ENCODE measurements around the gene NDUFA8. TPM values are rescaled to one million over a fixed set of nuclear protein-coding genes. Genes with fewer than 3 reads are reported as not detected.
A peak's percentile ranks its signal among the peaks of the same experiment; 100 is the strongest.

NDUFA8 gene
- total and polyA plus RNA-seq, 10 of the 15 experiments (the other 5 are each of a cell fraction or from before 2014, with no cell fraction given): 44.9 to 159 (median 90.8) TPM

- ChIA-PET CTCF (interaction anchor here (0.6 to 11.7 kb wide), 24 partner anchors 9 to 686 kb away, joined by 3 to 190 read pairs (median 4); partner anchors contain the start of genes MORN5 and NDUFA8), SMC1A (ENCODE audit: uncharacterized antibody, unreplicated experiment) (interaction anchor here (0.6 to 4.4 kb wide), 7 partner anchors 13 to 232 kb away, joined by 3 to 41 read pairs (median 4); no protein-coding TSS in a partner anchor), POLR2A (interaction anchor here (0.7 kb wide), 1 partner anchor 142 kb away, joined by 6 read pairs; the partner anchor contains the start of genes MRRF and RBM18), RAD21 (ENCODE audit: unreplicated experiment) (interaction anchor here (1.2 to 7.6 kb wide), 2 partner anchors 25 to 227 kb away, joined by 3 to 76 read pairs; no protein-coding TSS in a partner anchor)
- BruUV-seq (replicated peaks): no TSS peak
- Histone ChIP-seq H3K36me3 (ENCODE audit: control insufficient read depth in 2 of 2, insufficient read depth in 2 of 2, low read length in 1 of 2) (no peaks in the 10 kb centered on the region), H3K4me3 (no peak overlapping the region), H3K27ac (ENCODE audit: control insufficient read depth, insufficient read depth) (no peak overlapping the region), H3K4me1 (ENCODE audit: control insufficient read depth, insufficient read depth, low read length) (no peaks in the 10 kb centered on the region), H3K9me3 (replicated peaks; ENCODE audit: control insufficient read depth, insufficient read depth, low read length) (no peaks in the 10 kb centered on the region), H3K9ac (ENCODE audit: control insufficient read depth, insufficient read depth, low read length) (no peak overlapping the region), H4K20me1 (ENCODE audit: control insufficient read depth, insufficient read depth) (no peaks in the 10 kb centered on the region; the same call in 1 of the 2 replicates), H2AFZ (ENCODE audit: control insufficient read depth, low read depth, low read length) (no peak overlapping the region), H3K79me2 (ENCODE audit: control insufficient read depth, insufficient read depth, low read length) (no peaks in the 10 kb centered on the region), H3K4me2 (ENCODE audit: control insufficient read depth, insufficient read depth) (no peak overlapping the region), H3K27me3 (replicated peaks in 1 of 2; ENCODE audit: control insufficient read depth in 2 of 2, insufficient read depth in 2 of 2, low read length in 1 of 2) (peaks cover 2 to 10% of the 10 kb centered on the region in 2 experiments; a peak in 2 of 4 replicates)
- FAIRE-seq (peak; percentile 47), DNase-seq (ENCODE audit: low read depth, low spot score) (no peak), ATAC-seq (peak; percentile 79)
- WGBS (ENCODE audit: insufficient coverage, insufficient replicate concordance, low lambda C conversion rate, missing lambda C conversion rate): 16% methylated on average over 13 of the region's 13 CpGs
- intact Hi-C loops (cut with micrococcal nuclease; ENCODE audit: unreplicated experiment): loop anchor here (1.0 to 10.0 kb wide), 2 partner anchors 24 to 578 kb away; no protein-coding TSS in a partner anchor
- in situ Hi-C loops (cut with MboI): loop anchor here (5.0 to 10.0 kb wide), 3 partner anchors 229 to 689 kb away; no protein-coding TSS in a partner anchor
- TF ChIP-seq ZNF592 (IDR thresholded peaks at IDR 0.05) (peak; percentile 40; the same call in 1 of the 2 replicates), SMC3 (IDR thresholded peaks at IDR 0.05; ENCODE audit: borderline replicate concordance, low read length) (peak; percentile 81), ATF3 (IDR thresholded peaks at IDR 0.05; ENCODE audit: borderline replicate concordance, extremely low read depth, low read depth, low read length) (peak; percentile 34; the same call in 1 of the 2 replicates), CTCF (IDR thresholded peaks at IDR 0.05 in 2 of 3, conservative IDR thresholded peaks at IDR 0.05 in 1 of 3; ENCODE audit: control insufficient read depth in 2 of 3, extremely low read depth in 1 of 3, insufficient read depth in 1 of 3, low read depth in 3 of 3, low read length in 3 of 3) (peak; percentile 97 to 99 (median 97); a peak in 5 of 6 replicates), MYB (IDR thresholded peaks at IDR 0.05; ENCODE audit: borderline replicate concordance, low read depth, low read length) (no peak), YY1 (IDR thresholded peaks at IDR 0.05; ENCODE audit: low read depth, low read length) (peak; percentile 32; the same call in 1 of the 2 replicates), SMARCA5 (IDR thresholded peaks at IDR 0.05) (peak; percentile 55; the same call in 1 of the 2 replicates), POLR2AphosphoS2 (IDR thresholded peaks at IDR 0.05; ENCODE audit: low read depth, low read length) (no peak), NFIC (IDR thresholded peaks at IDR 0.05; ENCODE audit: low read depth, low read length) (no peak), BHLHE40 (IDR thresholded peaks at IDR 0.05; ENCODE audit: borderline replicate concordance in 1 of 2, low read depth in 2 of 2, low read length in 1 of 2) (no peak), GATAD2B (conservative IDR thresholded peaks at IDR 0.05; ENCODE audit: low read depth) (no peak), HSF1 (IDR thresholded peaks at IDR 0.05; ENCODE audit: low read depth, low read length) (no peak), NRF1 (conservative IDR thresholded peaks at IDR 0.05; ENCODE audit: low read depth, low read length) (no peak)
Observed at GRCh38 chr9:122122903-122123632, 36.5 kb downstream of the NDUFA8 start.

All from GM12878 (cell line).